ACC112 (cell line): Measurements from ENCODE around the gene ZNF516.

ENCODE experiments used
- H2AFZ ChIP-seq: fragments of 200-600 bp; sonication (generic); one replicate; pipeline ENCODE4 v1.6.0; 2017; ENCODE audit warnings: antibody characterized with exemption, low read length; ENCODE audit not compliant: unreplicated experiment
- H3K27ac ChIP-seq: fragments of 200-600 bp; sonication (generic); 2 replicates; pipeline ENCODE4 v1.5.1; 2014; ENCODE audit warnings: low read depth, mild to moderate bottlenecking, antibody characterized with exemption, low read length, moderate library complexity
- H3K27me3 ChIP-seq: fragments of 200-600 bp; sonication (generic); 2 replicates; pipeline ENCODE4 v1.6.1; 2014; ENCODE audit warnings: mild to moderate bottlenecking, antibody characterized with exemption, low read length, moderate library complexity, mixed read lengths; ENCODE audit not compliant: insufficient read depth
- H3K36me3 ChIP-seq: fragments of 200-600 bp; sonication (generic); 2 replicates; pipeline ENCODE4 v1.6.1; 2016; ENCODE audit warnings: mild to moderate bottlenecking, antibody characterized with exemption, low read length, moderate library complexity, mixed read lengths; ENCODE audit not compliant: insufficient read depth
- H3K4me1 ChIP-seq: fragments of 200-600 bp; sonication (generic); one replicate; pipeline ENCODE4 v1.6.1; 2016; ENCODE audit warnings: low read length, mixed read lengths; ENCODE audit not compliant: insufficient read depth, unreplicated experiment, control insufficient read depth
- H3K4me3 ChIP-seq: fragments of 200-600 bp; sonication (generic); 2 replicates; pipeline ENCODE4 v1.5.1; 2014; ENCODE audit warnings: mild to moderate bottlenecking, low read depth, low read length
- H3K79me2 ChIP-seq: fragments of 200-600 bp; sonication (generic); one replicate; pipeline ENCODE4 v1.6.0; 2016; ENCODE audit warnings: low read length; ENCODE audit not compliant: control insufficient read depth, unreplicated experiment, insufficient read depth

ZNF516 gene

GRCh38 chr18:76428396-76429261 lies 66.4 kb downstream of the ZNF516 start:
- no peak overlapping the region for H3K27ac ChIP-seq
- 0 out of 2 replicates have a peak, but pooled peaks cover 5% of the 10 kb centered on the region for H3K36me3 ChIP-seq
- no peak overlapping the region for H2AFZ ChIP-seq
- no peak overlapping the region for H3K4me3 ChIP-seq
- H3K4me1 ChIP-seq, result no peaks in the 10 kb centered on the region
- no peaks in the 10 kb centered on the region for H3K27me3 ChIP-seq
- H3K79me2 ChIP-seq, result peaks cover 65% of the 10 kb centered on the region

GRCh38 chr18:76426737-76427305 lies 68.2 kb downstream of the ZNF516 start:
- Histone ChIP-seq H3K27me3 (no peaks in the 10 kb centered on the region), H3K36me3 (no peaks in the 10 kb centered on the region), H3K27ac (no peak overlapping the region), H2AFZ (no peak overlapping the region), H3K4me3 (no peak overlapping the region), H3K4me1 (no peaks in the 10 kb centered on the region), H3K79me2 (peaks cover 65% of the 10 kb centered on the region)

GRCh38 chr18:76425146-76426131 lies 69.6 kb downstream of the ZNF516 start:
- Histone ChIP-seq H3K79me2 (peaks cover 61% of the 10 kb centered on the region), H2AFZ (no peak overlapping the region), H3K4me1 (no peaks in the 10 kb centered on the region), H3K27ac (no peak overlapping the region), H3K27me3 (no peaks in the 10 kb centered on the region), H3K36me3 (no peaks in the 10 kb centered on the region), H3K4me3 (no peak overlapping the region)

GRCh38 chr18:76422838-76423237 lies 72.2 kb downstream of the ZNF516 start:
- Histone ChIP-seq H2AFZ (no peak overlapping the region), H3K79me2 (peaks cover 57% of the 10 kb centered on the region)

GRCh38 chr18:76422121-76422520 lies 72.9 kb downstream of the ZNF516 start:
- H3K27ac ChIP-seq, result no peak overlapping the region
- no peaks in the 10 kb centered on the region for H3K27me3 ChIP-seq
- no peak overlapping the region for H2AFZ ChIP-seq
- no peaks in the 10 kb centered on the region for H3K36me3 ChIP-seq
- peaks cover 57% of the 10 kb centered on the region for H3K79me2 ChIP-seq
- H3K4me1 ChIP-seq, result no peaks in the 10 kb centered on the region
- no peak overlapping the region for H3K4me3 ChIP-seq

More at GRCh38 chr18:76422838-76423237, 72.2 kb downstream of the ZNF516 start:
- Histone ChIP-seq H3K4me3 (no peak overlapping the region), H3K27ac (no peak overlapping the region), H3K4me1 (no peaks in the 10 kb centered on the region), H3K36me3 (no peaks in the 10 kb centered on the region), H3K27me3 (no peaks in the 10 kb centered on the region)

- peaks cover 2% of the 10 kb centered on the region for H3K4me1 ChIP-seq
- H2AFZ ChIP-seq, result no peak overlapping the region
- H3K79me2 ChIP-seq, result peaks cover 55% of the 10 kb centered on the region
- no peak overlapping the region for H3K27ac ChIP-seq
- no peaks in the 10 kb centered on the region for H3K36me3 ChIP-seq
- no peak overlapping the region for H3K4me3 ChIP-seq
- H3K27me3 ChIP-seq, result no peaks in the 10 kb centered on the region
Measured at GRCh38 chr18:76421685-76422078, 73.4 kb downstream of the ZNF516 start.

- H3K4me3 ChIP-seq, result no peak overlapping the region
- H3K27me3 ChIP-seq, result no peaks in the 10 kb centered on the region
- H3K36me3 ChIP-seq, result no peaks in the 10 kb centered on the region
- no peak overlapping the region for H2AFZ ChIP-seq
- no peak overlapping the region for H3K27ac ChIP-seq
- peaks cover 52% of the 10 kb centered on the region for H3K79me2 ChIP-seq
- peaks cover 3% of the 10 kb centered on the region for H3K4me1 ChIP-seq
Measured at GRCh38 chr18:76420898-76421684, 74.0 kb downstream of the ZNF516 start.

GRCh38 chr18:76419811-76420210 lies 75.2 kb downstream of the ZNF516 start:
- H3K79me2 ChIP-seq, result peaks cover 51% of the 10 kb centered on the region
- no peak overlapping the region for H2AFZ ChIP-seq
- no peak overlapping the region for H3K27ac ChIP-seq
- no peak overlapping the region for H3K4me3 ChIP-seq
- H3K36me3 ChIP-seq, result no peaks in the 10 kb centered on the region
- H3K4me1 ChIP-seq, result peaks cover 3% of the 10 kb centered on the region
- H3K27me3 ChIP-seq, result no peaks in the 10 kb centered on the region

GRCh38 chr18:76416911-76417310 lies 78.1 kb downstream of the ZNF516 start:
- Histone ChIP-seq H3K27ac (no peak overlapping the region), H2AFZ (no peak overlapping the region), H3K27me3 (no peaks in the 10 kb centered on the region), H3K79me2 (peaks cover 47% of the 10 kb centered on the region), H3K4me1 (peaks cover 13% of the 10 kb centered on the region), H3K4me3 (peak overlapping the region; percentile 9), H3K36me3 (no peaks in the 10 kb centered on the region)
